ENCODE data around the gene WLS.

WLS gene

GRCh38 chr1:68225781-68226180 is 6.5 kb downstream of the WLS start:
- no peaks in the 10 kb centered on the region for H3K9me3 ChIP-seq (ENCODE audit: control insufficient read depth, low read depth, low read length)
- no peak overlapping the region for H3K9ac ChIP-seq (ENCODE audit: low read length)
- H3K4me1 ChIP-seq (ENCODE audit: control insufficient read depth, low read depth, low read length) = peaks cover 4% of the 10 kb centered on the region
- no peaks in the 10 kb centered on the region for H3K36me3 ChIP-seq (ENCODE audit: control insufficient read depth, low read depth, low read length)
- H3K27me3 ChIP-seq (ENCODE audit: control insufficient read depth, insufficient read depth, low read length) = peaks cover 49% of the 10 kb centered on the region
- no peak overlapping the region for H3K27ac ChIP-seq (ENCODE audit: low read length)
- no peak overlapping the region for H3K4me3 ChIP-seq (ENCODE audit: low read length)

GRCh38 chr1:68223687-68224086 is 8.6 kb downstream of the WLS start:
- H3K4me1 ChIP-seq (ENCODE audit: control insufficient read depth, low read depth, low read length) = peaks cover 4% of the 10 kb centered on the region
- no peaks in the 10 kb centered on the region for H3K9me3 ChIP-seq (ENCODE audit: control insufficient read depth, low read depth, low read length)
- no peaks in the 10 kb centered on the region for H3K36me3 ChIP-seq (ENCODE audit: control insufficient read depth, low read depth, low read length)
- peaks cover 28% of the 10 kb centered on the region for H3K27me3 ChIP-seq (ENCODE audit: control insufficient read depth, insufficient read depth, low read length)
- no peak overlapping the region for H3K4me3 ChIP-seq (ENCODE audit: low read length)
- H3K9ac ChIP-seq (ENCODE audit: low read length) = no peak overlapping the region
- H3K27ac ChIP-seq (ENCODE audit: low read length) = no peak overlapping the region

- Histone ChIP-seq H3K27me3 (ENCODE audit: control insufficient read depth, insufficient read depth, low read length) (peaks cover 13% of the 10 kb centered on the region), H3K4me1 (ENCODE audit: control insufficient read depth, low read depth, low read length) (peaks cover 7% of the 10 kb centered on the region), H3K36me3 (ENCODE audit: control insufficient read depth, low read depth, low read length) (no peaks in the 10 kb centered on the region), H3K27ac (ENCODE audit: low read length) (no peak overlapping the region), H3K9me3 (ENCODE audit: control insufficient read depth, low read depth, low read length) (no peaks in the 10 kb centered on the region), H3K9ac (ENCODE audit: low read length) (no peak overlapping the region), H3K4me3 (ENCODE audit: low read length) (no peak overlapping the region)
These were observed 10.3 kb downstream of the WLS start for GRCh38 chr1:68221980-68222373.

DNA sequence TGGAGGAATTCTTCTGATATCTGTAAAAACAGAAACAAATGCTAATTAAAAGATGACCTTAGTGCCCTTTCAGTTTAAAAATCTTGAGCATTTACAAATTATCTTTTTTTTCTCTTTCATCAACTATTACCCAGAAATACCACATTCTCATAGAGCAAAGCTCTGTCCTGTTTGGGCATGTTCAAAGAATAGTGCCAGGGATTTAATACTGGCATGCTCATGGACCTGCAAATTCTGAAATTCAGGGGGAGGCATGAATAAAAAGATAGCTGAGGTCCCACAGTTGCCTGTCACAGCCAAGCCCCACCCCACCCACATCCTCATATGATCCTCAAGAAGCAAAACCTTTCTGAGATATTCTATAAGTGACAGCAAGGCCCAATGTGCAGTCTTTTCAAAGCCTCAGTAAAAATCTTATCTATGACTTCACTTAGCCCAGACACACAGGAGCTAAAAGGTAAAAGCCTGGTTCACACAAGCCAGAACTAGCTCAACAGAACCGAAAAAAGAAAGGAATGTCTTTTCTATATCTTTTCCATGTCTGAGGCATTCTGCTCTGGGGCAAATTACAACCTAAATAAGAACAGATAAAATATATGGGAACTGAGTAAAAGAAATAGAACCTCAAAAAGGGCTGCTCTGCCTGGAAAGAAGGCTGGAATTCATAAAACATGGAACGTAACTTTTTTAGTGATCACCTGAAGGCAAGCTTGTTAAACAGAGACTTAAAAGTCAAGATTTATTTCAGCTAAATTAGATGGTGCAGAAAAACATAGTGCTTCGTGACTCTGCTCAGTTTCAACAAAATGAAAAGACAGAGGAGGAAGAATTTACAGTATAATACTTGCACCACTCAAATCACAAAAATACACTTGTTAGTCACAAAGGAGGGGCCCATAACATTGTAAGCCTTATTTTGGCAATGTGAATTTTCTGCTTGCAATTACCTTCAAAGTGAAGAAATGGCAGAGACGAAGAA is 11.0 kb downstream of the WLS start:
- Histone ChIP-seq H3K4me1 (ENCODE audit: control insufficient read depth, low read depth, low read length) (peaks cover 9% of the 10 kb centered on the region), H3K36me3 (ENCODE audit: control insufficient read depth, low read depth, low read length) (no peaks in the 10 kb centered on the region), H3K4me3 (ENCODE audit: low read length) (no peak overlapping the region), H3K27me3 (ENCODE audit: control insufficient read depth, insufficient read depth, low read length) (peaks cover 8% of the 10 kb centered on the region), H3K9ac (ENCODE audit: low read length) (no peak overlapping the region), H3K27ac (ENCODE audit: low read length) (no peak overlapping the region), H3K9me3 (ENCODE audit: control insufficient read depth, low read depth, low read length) (no peaks in the 10 kb centered on the region)

DNA sequence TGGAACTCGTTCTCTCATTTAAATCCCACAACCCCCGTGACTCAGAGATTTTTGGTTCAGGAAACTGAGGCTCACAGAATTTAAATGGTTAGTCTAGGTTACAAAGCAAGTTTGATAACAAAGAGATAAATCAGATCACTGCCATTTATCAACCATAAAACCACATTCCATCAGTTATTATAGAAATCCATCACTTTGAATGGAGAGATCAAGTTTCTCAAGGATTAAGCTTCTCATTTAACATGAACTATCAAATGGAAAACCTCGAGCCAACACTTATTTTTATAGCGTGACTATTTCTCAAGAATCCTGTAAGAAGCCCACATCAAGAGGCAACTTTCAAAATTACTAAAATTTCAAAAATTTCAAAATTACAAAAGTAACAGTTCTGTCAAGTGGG is 11.9 kb downstream of the WLS start:
- H3K9me3 ChIP-seq (ENCODE audit: control insufficient read depth, low read depth, low read length) = no peaks in the 10 kb centered on the region
- peaks cover 7% of the 10 kb centered on the region for H3K4me1 ChIP-seq (ENCODE audit: control insufficient read depth, low read depth, low read length)
- no peaks in the 10 kb centered on the region for H3K36me3 ChIP-seq (ENCODE audit: control insufficient read depth, low read depth, low read length)
- peaks cover 8% of the 10 kb centered on the region for H3K27me3 ChIP-seq (ENCODE audit: control insufficient read depth, insufficient read depth, low read length)
- no peak overlapping the region for H3K27ac ChIP-seq (ENCODE audit: low read length)
- H3K4me3 ChIP-seq (ENCODE audit: low read length) = no peak overlapping the region
- H3K9ac ChIP-seq (ENCODE audit: low read length) = no peak overlapping the region

GRCh38 chr1:68218490-68218889 is 13.8 kb downstream of the WLS start:
- Histone ChIP-seq H3K27me3 (ENCODE audit: control insufficient read depth, insufficient read depth, low read length) (peaks cover 3% of the 10 kb centered on the region), H3K9me3 (ENCODE audit: control insufficient read depth, low read depth, low read length) (no peaks in the 10 kb centered on the region), H3K9ac (ENCODE audit: low read length) (no peak overlapping the region), H3K27ac (ENCODE audit: low read length) (no peak overlapping the region), H3K4me3 (ENCODE audit: low read length) (no peak overlapping the region), H3K4me1 (ENCODE audit: control insufficient read depth, low read depth, low read length) (peaks cover 6% of the 10 kb centered on the region), H3K36me3 (ENCODE audit: control insufficient read depth, low read depth, low read length) (no peaks in the 10 kb centered on the region)

- Histone ChIP-seq H3K4me1 (ENCODE audit: control insufficient read depth, low read depth, low read length) (peaks cover 6% of the 10 kb centered on the region), H3K27me3 (ENCODE audit: control insufficient read depth, insufficient read depth, low read length) (peaks cover 3% of the 10 kb centered on the region), H3K36me3 (ENCODE audit: control insufficient read depth, low read depth, low read length) (no peaks in the 10 kb centered on the region), H3K4me3 (ENCODE audit: low read length) (no peak overlapping the region), H3K9ac (ENCODE audit: low read length) (no peak overlapping the region), H3K27ac (ENCODE audit: low read length) (no peak overlapping the region), H3K9me3 (ENCODE audit: control insufficient read depth, low read depth, low read length) (no peaks in the 10 kb centered on the region)
These were observed 14.7 kb downstream of the WLS start for GRCh38 chr1:68217618-68218017.

- no peak overlapping the region for H3K27ac ChIP-seq (ENCODE audit: low read length)
- H3K9ac ChIP-seq (ENCODE audit: low read length) = no peak overlapping the region
- H3K4me1 ChIP-seq (ENCODE audit: control insufficient read depth, low read depth, low read length) = peaks cover 6% of the 10 kb centered on the region
- peaks cover 3% of the 10 kb centered on the region for H3K27me3 ChIP-seq (ENCODE audit: control insufficient read depth, insufficient read depth, low read length)
- no peak overlapping the region for H3K4me3 ChIP-seq (ENCODE audit: low read length)
- no peaks in the 10 kb centered on the region for H3K9me3 ChIP-seq (ENCODE audit: control insufficient read depth, low read depth, low read length)
- H3K36me3 ChIP-seq (ENCODE audit: control insufficient read depth, low read depth, low read length) = no peaks in the 10 kb centered on the region
These were observed 15.2 kb downstream of the WLS start for GRCh38 chr1:68217060-68217554.

- H3K4me3 ChIP-seq (ENCODE audit: low read length) = no peak overlapping the region
- no peaks in the 10 kb centered on the region for H3K36me3 ChIP-seq (ENCODE audit: control insufficient read depth, low read depth, low read length)
- no peak overlapping the region for H3K27ac ChIP-seq (ENCODE audit: low read length)
- no peaks in the 10 kb centered on the region for H3K9me3 ChIP-seq (ENCODE audit: control insufficient read depth, low read depth, low read length)
- no peak overlapping the region for H3K9ac ChIP-seq (ENCODE audit: low read length)
- peaks cover 6% of the 10 kb centered on the region for H3K4me1 ChIP-seq (ENCODE audit: control insufficient read depth, low read depth, low read length)
- H3K27me3 ChIP-seq (ENCODE audit: control insufficient read depth, insufficient read depth, low read length) = no peaks in the 10 kb centered on the region
These were observed 16.1 kb downstream of the WLS start for GRCh38 chr1:68216089-68216772.

DNA sequence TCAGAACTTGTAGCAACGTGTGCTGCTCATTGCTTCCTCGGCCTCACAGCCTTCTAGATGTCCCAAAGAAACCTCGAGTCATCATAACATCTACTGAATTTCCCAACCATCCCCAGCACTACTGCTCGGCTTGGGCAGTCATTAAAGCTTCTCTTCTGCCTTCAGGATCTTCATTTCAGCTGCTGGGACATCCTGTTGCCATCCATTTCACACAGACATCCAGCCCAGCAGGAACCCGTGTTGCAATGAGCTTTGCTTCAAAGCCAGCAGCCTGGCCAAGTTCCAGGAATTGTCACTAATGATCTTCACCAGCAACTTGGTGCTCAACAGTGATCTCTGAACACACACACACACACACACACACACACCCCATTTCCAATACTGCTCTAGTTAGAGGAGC is 18.5 kb downstream of the WLS start:
- Histone ChIP-seq H3K4me1 (ENCODE audit: control insufficient read depth, low read depth, low read length) (peaks cover 6% of the 10 kb centered on the region), H3K36me3 (ENCODE audit: control insufficient read depth, low read depth, low read length) (no peaks in the 10 kb centered on the region), H3K27me3 (ENCODE audit: control insufficient read depth, insufficient read depth, low read length) (no peaks in the 10 kb centered on the region), H3K9ac (ENCODE audit: low read length) (no peak overlapping the region), H3K9me3 (ENCODE audit: control insufficient read depth, low read depth, low read length) (no peaks in the 10 kb centered on the region), H3K4me3 (ENCODE audit: low read length) (no peak overlapping the region), H3K27ac (ENCODE audit: low read length) (no peak overlapping the region)

DNA sequence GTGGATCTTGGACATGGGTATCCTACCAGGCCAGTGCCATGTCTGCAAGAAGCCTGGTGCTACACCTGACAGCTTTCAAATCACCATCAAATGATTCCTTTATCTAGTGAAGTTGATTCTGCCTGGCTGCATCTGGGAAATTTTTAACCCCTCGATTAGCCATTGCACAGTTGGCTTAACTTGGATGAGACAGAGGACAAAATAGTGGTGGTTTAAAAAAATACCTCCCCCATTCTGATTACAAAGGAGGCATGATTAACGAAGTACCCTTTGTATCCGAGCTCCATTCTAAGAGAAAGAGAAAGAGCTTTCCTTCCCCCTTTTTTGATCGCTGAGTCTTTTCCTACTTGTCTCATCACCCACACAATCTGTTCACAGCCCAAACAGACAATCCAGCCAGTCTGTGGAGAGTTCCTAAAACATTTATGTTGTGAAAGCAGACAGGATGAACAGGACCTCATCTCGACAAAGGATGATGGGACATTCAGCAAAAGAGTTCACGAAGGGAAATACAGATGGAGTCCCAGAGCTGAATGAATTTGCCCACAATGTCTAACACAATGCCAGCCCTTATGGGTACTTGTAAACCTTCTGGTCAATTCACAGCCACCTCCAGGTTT is 20.5 kb downstream of the WLS start:
- no peak overlapping the region for H3K4me3 ChIP-seq (ENCODE audit: low read length)
- no peaks in the 10 kb centered on the region for H3K27me3 ChIP-seq (ENCODE audit: control insufficient read depth, insufficient read depth, low read length)
- no peaks in the 10 kb centered on the region for H3K9me3 ChIP-seq (ENCODE audit: control insufficient read depth, low read depth, low read length)
- no peaks in the 10 kb centered on the region for H3K36me3 ChIP-seq (ENCODE audit: control insufficient read depth, low read depth, low read length)
- no peak overlapping the region for H3K27ac ChIP-seq (ENCODE audit: low read length)
- no peak overlapping the region for H3K9ac ChIP-seq (ENCODE audit: low read length)
- H3K4me1 ChIP-seq (ENCODE audit: control insufficient read depth, low read depth, low read length) = peaks cover 2% of the 10 kb centered on the region

Measured in iPS-18a (cell line).